D721Med (cell line): Measurements from ENCODE around the gene ST8SIA3.

Experiments
- DNase-seq: peaks from one replicate; pipeline ENCODE4 v3.0.0; 2011; ENCODE audit warnings: low spot score; ENCODE audit not compliant: insufficient read length
- FAIRE-seq: peaks from 2 replicates; lab custom pipeline; 2011; peaks lifted over from hg19 to GRCh38; lab: Jason Lieb, UNC
- TF ChIP-seq, protein P1 (sequence below): IDR thresholded peaks from 2 replicates; pipeline ENCODE4 v1.5.1; 2012; ENCODE audit warnings: mild to moderate bottlenecking, control low read depth; ENCODE audit not compliant: insufficient read depth; ENCODE audit errors: missing control alignments

The ST8SIA3 gene

DNA sequence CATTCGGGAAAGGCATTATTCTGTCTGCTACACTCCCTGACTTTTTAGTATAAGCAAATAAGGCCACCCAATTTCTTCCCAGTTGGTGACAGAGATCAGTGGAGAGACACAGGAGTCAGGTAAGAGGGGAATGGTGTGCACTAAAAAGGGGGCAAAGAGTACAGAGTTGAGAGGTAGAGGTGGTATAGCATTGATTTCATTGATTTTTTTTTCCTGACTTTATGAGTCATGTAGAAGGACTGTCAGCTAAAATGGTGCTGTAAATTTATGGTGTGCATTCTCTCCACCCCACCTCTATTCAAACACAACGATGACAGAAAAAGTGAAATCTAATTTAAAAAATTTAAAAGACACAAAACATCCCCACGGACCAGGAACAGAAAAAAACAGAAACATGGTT lies 23.7 kb upstream of the ST8SIA3 start:
- FAIRE-seq, result no peak
- TF ChIP-seq, protein P1, sequence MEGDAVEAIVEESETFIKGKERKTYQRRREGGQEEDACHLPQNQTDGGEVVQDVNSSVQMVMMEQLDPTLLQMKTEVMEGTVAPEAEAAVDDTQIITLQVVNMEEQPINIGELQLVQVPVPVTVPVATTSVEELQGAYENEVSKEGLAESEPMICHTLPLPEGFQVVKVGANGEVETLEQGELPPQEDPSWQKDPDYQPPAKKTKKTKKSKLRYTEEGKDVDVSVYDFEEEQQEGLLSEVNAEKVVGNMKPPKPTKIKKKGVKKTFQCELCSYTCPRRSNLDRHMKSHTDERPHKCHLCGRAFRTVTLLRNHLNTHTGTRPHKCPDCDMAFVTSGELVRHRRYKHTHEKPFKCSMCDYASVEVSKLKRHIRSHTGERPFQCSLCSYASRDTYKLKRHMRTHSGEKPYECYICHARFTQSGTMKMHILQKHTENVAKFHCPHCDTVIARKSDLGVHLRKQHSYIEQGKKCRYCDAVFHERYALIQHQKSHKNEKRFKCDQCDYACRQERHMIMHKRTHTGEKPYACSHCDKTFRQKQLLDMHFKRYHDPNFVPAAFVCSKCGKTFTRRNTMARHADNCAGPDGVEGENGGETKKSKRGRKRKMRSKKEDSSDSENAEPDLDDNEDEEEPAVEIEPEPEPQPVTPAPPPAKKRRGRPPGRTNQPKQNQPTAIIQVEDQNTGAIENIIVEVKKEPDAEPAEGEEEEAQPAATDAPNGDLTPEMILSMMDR, result no peak

DNA sequence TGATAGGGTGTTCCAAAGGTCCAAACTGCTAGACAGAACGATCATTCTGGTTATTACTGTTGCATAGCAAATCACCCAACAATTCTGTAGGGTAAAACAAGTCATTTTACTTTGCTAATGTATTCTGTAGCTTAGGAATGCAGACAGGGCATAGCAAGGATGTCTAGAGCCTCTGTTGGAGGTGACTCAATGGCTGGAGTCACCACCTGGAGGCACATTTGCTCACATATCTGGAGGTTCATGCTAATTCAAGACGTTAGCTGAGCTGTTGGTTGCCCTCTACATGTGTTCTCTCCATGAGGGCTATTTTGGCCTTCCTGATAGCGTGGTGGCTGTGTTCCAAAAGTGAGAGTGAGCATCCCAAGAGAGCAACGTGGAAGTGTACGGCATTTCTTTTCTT lies 22.5 kb upstream of the ST8SIA3 start:
- TF ChIP-seq, protein P1, result no peak
- FAIRE-seq (peak; percentile 75), DNase-seq (no peak)

More for the DNA sequence above, 23.7 kb upstream of the ST8SIA3 start:
- no peak for DNase-seq

DNA sequence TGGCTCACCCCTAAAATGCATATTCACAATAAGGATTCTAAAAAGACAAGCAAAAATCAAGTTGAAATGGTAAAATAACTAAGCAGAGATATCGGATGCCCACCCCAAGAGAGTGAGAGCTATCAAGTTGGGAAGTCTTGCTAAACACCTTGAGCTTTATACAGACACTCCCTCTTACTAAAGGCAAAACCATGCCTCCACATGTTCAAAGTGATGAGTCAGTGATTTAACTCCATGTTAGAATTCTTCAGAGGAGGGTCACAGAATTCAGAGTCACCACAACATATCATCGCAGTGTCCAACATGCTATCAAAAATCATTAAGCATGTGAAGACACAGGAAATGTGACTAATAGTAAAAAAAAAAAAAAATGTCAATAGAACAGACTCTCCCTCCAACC lies 20.6 kb upstream of the ST8SIA3 start:
- TF ChIP-seq, protein P1, result no peak
- DNase-seq (no peak), FAIRE-seq (peak; percentile 96)

DNA sequence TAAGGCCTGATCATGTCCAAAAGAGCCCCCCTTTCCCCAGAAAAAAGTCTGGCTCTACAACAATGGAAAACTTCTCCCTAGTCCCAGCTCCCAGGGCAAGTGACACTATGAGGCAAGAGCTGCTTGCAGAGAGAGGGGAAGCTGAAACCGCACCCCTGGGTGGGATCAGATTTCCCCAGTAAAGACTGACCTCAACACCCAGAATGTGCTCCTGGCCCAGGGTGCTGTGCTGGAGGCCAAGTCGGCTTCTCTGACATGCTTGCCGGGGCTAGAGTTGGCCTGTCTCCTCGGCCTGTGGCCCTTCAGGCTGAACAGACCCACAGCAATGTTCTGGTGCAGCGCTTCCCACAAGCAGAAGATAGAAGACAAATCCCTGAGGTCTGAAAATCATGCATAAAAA lies 18.4 kb upstream of the ST8SIA3 start:
- TF ChIP-seq, protein P1, result no peak
- FAIRE-seq (no peak), DNase-seq (no peak)

DNA sequence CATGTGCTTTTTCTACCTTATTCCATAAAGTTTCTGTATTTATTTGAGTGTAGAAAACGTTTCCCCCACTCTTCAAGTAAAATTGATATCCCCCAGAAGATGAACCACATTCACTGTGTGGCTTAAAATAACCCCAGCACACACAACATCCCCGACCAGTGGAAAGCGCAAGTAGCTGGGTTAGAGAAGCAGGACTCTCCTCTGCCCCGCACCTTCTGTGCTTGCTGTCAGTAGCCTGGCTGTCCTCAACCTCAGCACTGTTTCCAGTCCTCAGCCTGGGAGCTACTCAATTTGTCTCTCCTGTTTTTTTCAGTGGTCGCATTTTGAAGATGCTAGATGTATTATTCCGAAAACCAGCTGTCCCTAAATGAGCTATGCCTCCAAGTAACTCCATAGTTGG lies 18.0 kb upstream of the ST8SIA3 start:
- DNase-seq (no peak), FAIRE-seq (no peak)
- TF ChIP-seq, protein P1, result no peak

DNA sequence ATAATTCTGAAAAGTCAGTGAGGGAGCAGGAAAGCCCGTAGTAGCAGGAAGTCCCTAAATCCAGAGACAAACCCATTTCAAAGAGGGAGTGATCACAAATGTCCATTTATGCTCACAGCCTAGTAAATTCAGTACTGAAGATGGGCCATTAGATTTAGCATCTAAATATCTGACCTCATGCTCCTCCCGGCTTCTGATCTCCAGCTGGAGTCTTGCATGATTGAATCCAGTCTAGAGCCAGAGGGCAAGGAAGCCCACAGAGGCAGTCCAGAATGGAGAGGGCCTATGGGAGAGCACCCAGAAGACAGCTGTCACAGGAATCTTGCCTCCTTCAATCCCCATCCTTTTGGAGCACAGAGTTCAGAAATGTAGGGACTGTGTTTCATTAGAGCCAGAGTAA lies 16.0 kb upstream of the ST8SIA3 start:
- DNase-seq, result no peak
- TF ChIP-seq, protein P1, result no peak
- peak; percentile 93 for FAIRE-seq

DNA sequence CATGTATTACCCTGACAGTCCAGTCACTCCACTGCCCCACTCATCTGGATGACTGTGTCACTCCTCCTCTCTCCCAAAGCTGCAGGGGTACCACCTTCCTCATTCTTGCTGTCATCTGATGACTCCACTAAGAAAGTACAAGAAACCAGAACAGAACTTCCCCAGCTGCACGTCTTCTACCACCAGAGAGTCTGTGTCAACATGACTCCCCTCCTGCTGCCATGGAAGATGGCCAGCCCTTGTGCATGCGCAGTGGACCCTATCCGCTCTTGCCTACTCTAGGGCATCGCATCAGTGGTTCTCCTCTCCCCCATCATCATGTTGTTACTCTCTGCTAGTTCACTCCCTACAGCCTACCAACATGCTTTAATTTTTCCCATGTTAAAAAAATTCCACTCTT lies 14.5 kb upstream of the ST8SIA3 start:
- FAIRE-seq (peak; percentile 78), DNase-seq (no peak)
- TF ChIP-seq, protein P1, result no peak
